ENCODE measurements around the gene CEP135. TPM values are rescaled to one million over a fixed set of nuclear protein-coding genes. Genes with fewer than 3 reads are reported as not detected.

The CEP135 gene
- total and polyA plus RNA-seq, 7 donors, result 0.92 to 8.6 (median 4.3) TPM

GRCh38 chr4:56007154-56007553 lies 58.4 kb downstream of the CEP135 start:
- no peaks in the 10 kb centered on the region for H3K27me3 ChIP-seq

GRCh38 chr4:56008206-56008605 lies 59.5 kb downstream of the CEP135 start:
- no peaks in the 10 kb centered on the region for H3K4me1 ChIP-seq
- H3K9me3 ChIP-seq, result no peaks in the 10 kb centered on the region
- no peak overlapping the region for H3K27ac ChIP-seq
- intact Hi-C loops (cut with DNase I), result no loop called here
- H3K36me3 ChIP-seq, result peaks cover 0 to 52% (median 5%) of the 10 kb centered on the region in 4 donors
- TF ChIP-seq EP300 (IDR thresholded peaks at IDR 0.05) (no peak), POLR2A (IDR thresholded peaks at IDR 0.05) (no peak), CTCF (IDR thresholded peaks at IDR 0.05) (no peak), POLR2AphosphoS5 (IDR thresholded peaks at IDR 0.05) (no peak)
- no peak overlapping the region for H3K4me3 ChIP-seq
- DNase-seq, result no peak
- no peaks in the 10 kb centered on the region for H3K27me3 ChIP-seq

More at GRCh38 chr4:56007154-56007553, 58.4 kb downstream of the CEP135 start:
- DNase-seq, result no peak
- intact Hi-C loops (cut with DNase I), result no loop called here
- H3K9me3 ChIP-seq, result no peaks in the 10 kb centered on the region
- H3K27ac ChIP-seq, result no peak overlapping the region
- TF ChIP-seq CTCF (IDR thresholded peaks at IDR 0.05), result no peak
- TF ChIP-seq EP300 (IDR thresholded peaks at IDR 0.05), result no peak
- TF ChIP-seq POLR2AphosphoS5 (IDR thresholded peaks at IDR 0.05), result no peak
- no peak for TF ChIP-seq POLR2A (IDR thresholded peaks at IDR 0.05)
- H3K36me3 ChIP-seq, result peaks cover 0 to 48% (median 1%) of the 10 kb centered on the region in 4 donors
- H3K4me1 ChIP-seq, result no peaks in the 10 kb centered on the region
- H3K4me3 ChIP-seq, result no peak overlapping the region

GRCh38 chr4:56026596-56026995 lies 77.9 kb downstream of the CEP135 start:
- Histone ChIP-seq H3K4me3 (no peak overlapping the region), H3K9me3 (no peaks in the 10 kb centered on the region), H3K4me1 (no peaks in the 10 kb centered on the region), H3K27ac (no peak overlapping the region), H3K36me3 (peaks cover 0 to 60% (median 11%) of the 10 kb centered on the region in 4 donors), H3K27me3 (no peaks in the 10 kb centered on the region)
- TF ChIP-seq POLR2AphosphoS5 (IDR thresholded peaks at IDR 0.05) (no peak), CTCF (IDR thresholded peaks at IDR 0.05) (no peak), POLR2A (IDR thresholded peaks at IDR 0.05) (no peak), EP300 (IDR thresholded peaks at IDR 0.05) (no peak)
- intact Hi-C loops (cut with DNase I), result no loop called here
- DNase-seq, result no peak

- Histone ChIP-seq H3K4me1 (no peaks in the 10 kb centered on the region), H3K4me3 (no peak overlapping the region), H3K27me3 (no peaks in the 10 kb centered on the region), H3K9me3 (no peaks in the 10 kb centered on the region), H3K36me3 (peaks cover 0 to 60% (median 11%) of the 10 kb centered on the region in 4 donors), H3K27ac (no peak overlapping the region)
- intact Hi-C loops (cut with DNase I), result no loop called here
- DNase-seq, result no peak
- TF ChIP-seq POLR2A (IDR thresholded peaks at IDR 0.05), result no peak
- TF ChIP-seq EP300 (IDR thresholded peaks at IDR 0.05), result no peak
- no peak for TF ChIP-seq POLR2AphosphoS5 (IDR thresholded peaks at IDR 0.05)
- no peak for TF ChIP-seq CTCF (IDR thresholded peaks at IDR 0.05)
- 95 to 97% methylated on average over 3 of the region's 3 CpGs for WGBS, 2 donors
Measured at GRCh38 chr4:56028165-56028564, 79.4 kb downstream of the CEP135 start.

GRCh38 chr4:56038487-56039162 lies 89.9 kb downstream of the CEP135 start:
- Histone ChIP-seq H3K27ac (no peak overlapping the region), H3K4me3 (no peak overlapping the region), H3K36me3 (no peaks in the 10 kb centered on the region), H3K4me1 (no peaks in the 10 kb centered on the region), H3K9me3 (no peaks in the 10 kb centered on the region), H3K27me3 (peaks cover 0 to 3% (median 0%) of the 10 kb centered on the region in 3 donors)
- DNase-seq, result no peak
- intact Hi-C loops (cut with DNase I), result no loop called here
- TF ChIP-seq POLR2AphosphoS5 (IDR thresholded peaks at IDR 0.05) (no peak), EP300 (IDR thresholded peaks at IDR 0.05) (no peak), POLR2A (IDR thresholded peaks at IDR 0.05) (no peak), CTCF (IDR thresholded peaks at IDR 0.05) (no peak)
- 77 to 86% methylated on average over 8 of the region's 8 CpGs for WGBS, 2 donors

Data from sigmoid colon (tissue), 7 donors.